ENCODE measurements around the gene MYO1G.
A peak's percentile ranks its signal among the peaks of the same experiment; 100 is the strongest.

Gene MYO1G

DNA sequence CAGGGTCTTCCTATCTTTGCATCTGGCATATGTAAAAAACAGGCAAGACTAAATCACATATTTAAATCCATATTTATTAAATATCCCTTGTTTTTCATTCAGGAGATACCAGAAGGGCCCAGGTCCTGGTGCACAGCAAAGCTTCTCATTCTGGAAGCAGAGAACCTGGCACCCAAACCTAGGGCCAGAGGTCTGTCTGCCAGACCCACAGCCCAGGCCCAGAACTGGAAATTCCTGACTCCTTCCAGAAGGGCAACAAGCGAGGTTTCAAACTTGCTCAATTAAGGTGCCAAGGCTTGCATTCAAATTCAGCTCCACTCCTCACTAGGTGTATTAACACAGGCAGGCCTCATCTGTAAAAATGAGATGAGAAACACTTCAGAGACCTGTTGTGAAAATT lies 4.2 kb upstream of the MYO1G start:
- no peak overlapping the region for H3K4me3 ChIP-seq (ENCODE audit: insufficient read depth in 1 of 2, low read depth in 1 of 2, low read length in 2 of 2)
- no peak overlapping the region for H2AK5ac ChIP-seq (ENCODE audit: low read length, severe bottlenecking)
- H4K91ac ChIP-seq (ENCODE audit: low read length), result no peak overlapping the region
- H3K27me3 ChIP-seq (ENCODE audit: control insufficient read depth in 1 of 2, insufficient read depth in 1 of 2, low read length in 2 of 2), result no peaks in the 10 kb centered on the region
- H3K27ac ChIP-seq (ENCODE audit: low read length, poor library complexity, severe bottlenecking), result no peak overlapping the region
- H3K79me1 ChIP-seq (replicated peaks; ENCODE audit: low read length, poor library complexity, severe bottlenecking), result peaks cover 8% of the 10 kb centered on the region
- no peak overlapping the region for H3K4ac ChIP-seq (ENCODE audit: low read depth in 1 of 2, low read length in 2 of 2)
- H3K14ac ChIP-seq (ENCODE audit: low read length in 2 of 2), result no peak overlapping the region
- no peak for DNase-seq
- H3K18ac ChIP-seq (ENCODE audit: low read depth in 1 of 2, low read length in 2 of 2), result no peak overlapping the region
- H4K8ac ChIP-seq (ENCODE audit: low read length), result no peak overlapping the region
- H2BK120ac ChIP-seq (ENCODE audit: low read depth, low read length), result no peak overlapping the region
- no peak overlapping the region for H3K4me2 ChIP-seq (ENCODE audit: low read length, poor library complexity, severe bottlenecking)
- peaks cover 39 to 54% of the 10 kb centered on the region in 2 experiments for H3K36me3 ChIP-seq (ENCODE audit: control insufficient read depth in 1 of 2, insufficient read depth in 2 of 2, low read depth in 1 of 2, low read length in 2 of 2)
- H2BK12ac ChIP-seq (ENCODE audit: low read length in 2 of 2), result no peak overlapping the region
- H2AFZ ChIP-seq (ENCODE audit: low read depth, low read length), result no peak overlapping the region
- H3K23ac ChIP-seq (ENCODE audit: low read length in 2 of 2), result no peak overlapping the region
- peaks cover 15% of the 10 kb centered on the region for H3K4me1 ChIP-seq (ENCODE audit: control insufficient read depth, insufficient read depth, low read depth, low read length)
- no CpG with 5 or more reads among the region's 1 CpG for WGBS
- no peak overlapping the region for H3K9ac ChIP-seq (ENCODE audit: low read length)
- no peak overlapping the region for H2BK15ac ChIP-seq (ENCODE audit: low read depth, poor library complexity, severe bottlenecking)
- no peak overlapping the region for H2BK5ac ChIP-seq (ENCODE audit: low read depth, low read length, poor library complexity, severe bottlenecking)
- H3K9me3 ChIP-seq (ENCODE audit: control insufficient read depth, low read length), result no peaks in the 10 kb centered on the region

GRCh38 chr7:44982535-44982923 lies 3.7 kb upstream of the MYO1G start:
- H2BK120ac ChIP-seq (ENCODE audit: low read depth, low read length), result no peak overlapping the region
- no peak overlapping the region for H3K23ac ChIP-seq (ENCODE audit: low read length in 2 of 2)
- H2BK15ac ChIP-seq (ENCODE audit: low read depth, poor library complexity, severe bottlenecking), result no peak overlapping the region
- no peak overlapping the region for H3K18ac ChIP-seq (ENCODE audit: low read depth in 1 of 2, low read length in 2 of 2)
- H2AK5ac ChIP-seq (ENCODE audit: low read length, severe bottlenecking), result no peak overlapping the region
- H2BK12ac ChIP-seq (ENCODE audit: low read length in 2 of 2), result no peak overlapping the region
- no peak overlapping the region for H2BK5ac ChIP-seq (ENCODE audit: low read depth, low read length, poor library complexity, severe bottlenecking)
- peaks cover 7% of the 10 kb centered on the region for H3K79me1 ChIP-seq (replicated peaks; ENCODE audit: low read length, poor library complexity, severe bottlenecking)
- H4K91ac ChIP-seq (ENCODE audit: low read length), result no peak overlapping the region
- no peak overlapping the region for H3K4me2 ChIP-seq (ENCODE audit: low read length, poor library complexity, severe bottlenecking)
- no peak overlapping the region for H3K14ac ChIP-seq (ENCODE audit: low read length in 2 of 2)
- H3K27ac ChIP-seq (ENCODE audit: low read length, poor library complexity, severe bottlenecking), result no peak overlapping the region
- H3K4me1 ChIP-seq (ENCODE audit: control insufficient read depth, insufficient read depth, low read depth, low read length), result peaks cover 16% of the 10 kb centered on the region
- no peak overlapping the region for H3K9ac ChIP-seq (ENCODE audit: low read length)
- H2AFZ ChIP-seq (ENCODE audit: low read depth, low read length), result no peak overlapping the region
- DNase-seq, result no peak
- no peaks in the 10 kb centered on the region for H3K9me3 ChIP-seq (ENCODE audit: control insufficient read depth, low read length)
- no peak overlapping the region for H4K8ac ChIP-seq (ENCODE audit: low read length)
- no peak overlapping the region for H3K4me3 ChIP-seq (ENCODE audit: insufficient read depth in 1 of 2, low read depth in 1 of 2, low read length in 2 of 2)
- 100% methylated on average over 1 of the region's 1 CpG for WGBS
- H3K27me3 ChIP-seq (ENCODE audit: control insufficient read depth in 1 of 2, insufficient read depth in 1 of 2, low read length in 2 of 2), result no peaks in the 10 kb centered on the region
- H3K4ac ChIP-seq (ENCODE audit: low read depth in 1 of 2, low read length in 2 of 2), result no peak overlapping the region
- peaks cover 41 to 54% of the 10 kb centered on the region in 2 experiments for H3K36me3 ChIP-seq (ENCODE audit: control insufficient read depth in 1 of 2, insufficient read depth in 2 of 2, low read depth in 1 of 2, low read length in 2 of 2)

- no peak overlapping the region for H3K18ac ChIP-seq (ENCODE audit: low read depth in 1 of 2, low read length in 2 of 2)
- H2BK15ac ChIP-seq (ENCODE audit: low read depth, poor library complexity, severe bottlenecking), result no peak overlapping the region
- no peak overlapping the region for H3K23ac ChIP-seq (ENCODE audit: low read length in 2 of 2)
- no peak overlapping the region for H4K8ac ChIP-seq (ENCODE audit: low read length)
- H2BK120ac ChIP-seq (ENCODE audit: low read depth, low read length), result no peak overlapping the region
- H3K4me3 ChIP-seq (ENCODE audit: insufficient read depth in 1 of 2, low read depth in 1 of 2, low read length in 2 of 2), result no peak overlapping the region
- H3K36me3 ChIP-seq (ENCODE audit: control insufficient read depth in 1 of 2, insufficient read depth in 2 of 2, low read depth in 1 of 2, low read length in 2 of 2), result peaks cover 51 to 54% of the 10 kb centered on the region in 2 experiments
- WGBS, result 96% methylated on average over 6 of the region's 7 CpGs
- peaks cover 15% of the 10 kb centered on the region for H3K4me1 ChIP-seq (ENCODE audit: control insufficient read depth, insufficient read depth, low read depth, low read length)
- DNase-seq, result no peak
- no peak overlapping the region for H3K4me2 ChIP-seq (ENCODE audit: low read length, poor library complexity, severe bottlenecking)
- H3K27me3 ChIP-seq (ENCODE audit: control insufficient read depth in 1 of 2, insufficient read depth in 1 of 2, low read length in 2 of 2), result no peaks in the 10 kb centered on the region
- H2BK5ac ChIP-seq (ENCODE audit: low read depth, low read length, poor library complexity, severe bottlenecking), result no peak overlapping the region
- no peak overlapping the region for H2AFZ ChIP-seq (ENCODE audit: low read depth, low read length)
- no peak overlapping the region for H2AK5ac ChIP-seq (ENCODE audit: low read length, severe bottlenecking)
- H3K9ac ChIP-seq (ENCODE audit: low read length), result no peak overlapping the region
- no peak overlapping the region for H2BK12ac ChIP-seq (ENCODE audit: low read length in 2 of 2)
- H3K79me1 ChIP-seq (replicated peaks; ENCODE audit: low read length, poor library complexity, severe bottlenecking), result peaks cover 7% of the 10 kb centered on the region
- H3K4ac ChIP-seq (ENCODE audit: low read depth in 1 of 2, low read length in 2 of 2), result no peak overlapping the region
- H3K27ac ChIP-seq (ENCODE audit: low read length, poor library complexity, severe bottlenecking), result no peak overlapping the region
- H3K14ac ChIP-seq (ENCODE audit: low read length in 2 of 2), result no peak overlapping the region
- H3K9me3 ChIP-seq (ENCODE audit: control insufficient read depth, low read length), result no peaks in the 10 kb centered on the region
- H4K91ac ChIP-seq (ENCODE audit: low read length), result no peak overlapping the region
These were observed 2.4 kb upstream of the MYO1G start for GRCh38 chr7:44981035-44981706.

- H2AK5ac ChIP-seq (ENCODE audit: low read length, severe bottlenecking), result no peak overlapping the region
- no peak overlapping the region for H3K4me2 ChIP-seq (ENCODE audit: low read length, poor library complexity, severe bottlenecking)
- H2BK15ac ChIP-seq (ENCODE audit: low read depth, poor library complexity, severe bottlenecking), result no peak overlapping the region
- H3K9me3 ChIP-seq (ENCODE audit: control insufficient read depth, low read length), result no peaks in the 10 kb centered on the region
- H3K4ac ChIP-seq (ENCODE audit: low read depth in 1 of 2, low read length in 2 of 2), result no peak overlapping the region
- no peak overlapping the region for H2AFZ ChIP-seq (ENCODE audit: low read depth, low read length)
- H2BK120ac ChIP-seq (ENCODE audit: low read depth, low read length), result no peak overlapping the region
- peaks cover 12% of the 10 kb centered on the region for H3K4me1 ChIP-seq (ENCODE audit: control insufficient read depth, insufficient read depth, low read depth, low read length)
- peak overlapping the region; percentile 16 for H3K27ac ChIP-seq (ENCODE audit: low read length, poor library complexity, severe bottlenecking)
- H4K8ac ChIP-seq (ENCODE audit: low read length), result no peak overlapping the region
- no peaks in the 10 kb centered on the region for H3K27me3 ChIP-seq (ENCODE audit: control insufficient read depth in 1 of 2, insufficient read depth in 1 of 2, low read length in 2 of 2)
- no peak overlapping the region for H2BK12ac ChIP-seq (ENCODE audit: low read length in 2 of 2)
- no peak overlapping the region for H4K91ac ChIP-seq (ENCODE audit: low read length)
- peak overlapping the region; percentile 15 for H3K9ac ChIP-seq (ENCODE audit: low read length)
- peaks cover 52 to 57% of the 10 kb centered on the region in 2 experiments for H3K36me3 ChIP-seq (ENCODE audit: control insufficient read depth in 1 of 2, insufficient read depth in 2 of 2, low read depth in 1 of 2, low read length in 2 of 2)
- 80% methylated on average over 7 of the region's 8 CpGs for WGBS
- no peak overlapping the region for H3K18ac ChIP-seq (ENCODE audit: low read depth in 1 of 2, low read length in 2 of 2)
- H3K4me3 ChIP-seq (ENCODE audit: insufficient read depth in 1 of 2, low read depth in 1 of 2, low read length in 2 of 2), result no peak overlapping the region
- no peak overlapping the region for H3K23ac ChIP-seq (ENCODE audit: low read length in 2 of 2)
- H3K79me1 ChIP-seq (replicated peaks; ENCODE audit: low read length, poor library complexity, severe bottlenecking), result peaks cover 7% of the 10 kb centered on the region
- H2BK5ac ChIP-seq (ENCODE audit: low read depth, low read length, poor library complexity, severe bottlenecking), result no peak overlapping the region
- peak; percentile 47 for DNase-seq
- H3K14ac ChIP-seq (ENCODE audit: low read length in 2 of 2), result no peak overlapping the region
These were observed 1.7 kb upstream of the MYO1G start for GRCh38 chr7:44980393-44981034.

Measured in mesenchymal stem cell (in vitro differentiated cells and primary cell).